Dendritic cell treated with granulocyte-macrophage colony-stimulating factor and Interleukin-4, amounts not matched to agents 40 ng/mL and 50 ng/mL, for 4 days (primary cell): Measurements from ENCODE around the gene AAK1.

Source experiments
- H3K27ac Mint-ChIP-seq: one replicate; pipeline ENCODE4 v1.8.0; 2022; ENCODE audit warnings: mild to moderate bottlenecking, mixed read lengths
- H3K27me3 Mint-ChIP-seq: one replicate; pipeline ENCODE4 v1.8.0; 2022; ENCODE audit warnings: mild to moderate bottlenecking, mixed read lengths
- H3K36me3 Mint-ChIP-seq: one replicate; pipeline ENCODE4 v1.8.0; 2022; ENCODE audit warnings: low read depth, mixed read lengths
- H3K4me1 Mint-ChIP-seq: one replicate; pipeline ENCODE4 v1.8.0; 2022; ENCODE audit warnings: low read depth, mixed read lengths
- H3K4me3 Mint-ChIP-seq: one replicate; pipeline ENCODE4 v1.8.0; 2022; ENCODE audit warnings: mild to moderate bottlenecking, moderate library complexity, mixed read lengths
- H3K9me3 Mint-ChIP-seq: one replicate; pipeline ENCODE4 v1.8.0; 2022; ENCODE audit warnings: mixed read lengths
- intact Hi-C: fragments of 100-400 bp; cut with micrococcal nuclease; formaldehyde crosslinking; loops from one replicate; pipeline ENCODE4 v1.15.0; 2022

The AAK1 gene

DNA sequence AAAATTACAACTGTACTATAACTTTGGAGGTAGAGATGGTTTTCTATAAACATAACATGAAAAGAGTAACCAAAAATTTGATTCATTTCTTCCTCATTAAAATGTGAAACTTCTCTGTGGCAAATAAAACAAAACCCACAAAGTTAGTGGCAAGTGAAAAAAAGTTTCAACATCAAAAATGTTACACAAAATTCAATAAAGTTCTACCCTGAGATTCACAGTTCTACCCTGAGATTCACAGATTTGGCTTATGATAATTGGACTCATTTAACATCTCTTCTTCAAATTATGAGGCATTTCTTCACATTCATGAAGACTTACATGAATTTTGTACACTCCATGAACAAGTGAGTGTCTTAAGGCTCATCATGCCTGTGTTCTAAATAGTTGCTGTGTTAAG lies 51.0 kb downstream of the AAK1 start:
- intact Hi-C loops, result no loop called here

DNA sequence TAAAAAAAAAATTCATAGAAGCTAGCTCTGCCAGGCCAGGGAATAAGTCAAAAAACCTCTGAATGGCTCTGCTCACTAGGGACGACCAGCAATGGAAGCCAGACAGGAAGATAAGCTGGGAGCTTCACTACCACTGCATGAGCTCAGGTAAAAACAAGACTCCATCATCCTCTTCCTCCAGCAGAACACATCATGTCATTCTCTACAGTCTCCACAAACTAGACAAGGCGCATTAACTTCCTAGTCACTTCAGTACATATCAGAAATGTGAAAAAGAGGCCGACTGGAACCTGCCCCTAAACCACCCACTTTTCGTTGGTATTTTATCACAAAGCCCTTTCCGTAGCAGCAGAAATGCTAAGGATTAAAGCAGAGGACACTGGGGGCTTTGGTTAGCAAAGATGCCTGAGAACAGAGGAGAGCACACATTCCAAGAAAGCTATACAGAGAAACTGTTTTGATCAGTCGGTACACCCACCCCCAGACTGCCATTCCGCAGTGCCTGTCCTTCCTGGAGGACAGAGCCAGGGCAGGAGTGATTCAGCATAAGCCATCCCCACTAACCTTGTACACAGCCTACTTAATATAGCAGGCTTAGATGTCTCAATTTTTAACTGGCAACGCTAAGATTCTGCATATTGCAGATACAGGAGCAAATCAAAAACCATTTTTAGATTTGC lies 53.4 kb downstream of the AAK1 start:
- H3K9me3 Mint-ChIP-seq, result no peaks in the 10 kb centered on the region
- no peak overlapping the region for H3K4me3 Mint-ChIP-seq
- intact Hi-C loops, result no loop called here
- H3K27me3 Mint-ChIP-seq, result no peaks in the 10 kb centered on the region
- no peak overlapping the region for H3K27ac Mint-ChIP-seq
- H3K36me3 Mint-ChIP-seq, result peaks cover 5% of the 10 kb centered on the region
- peaks cover 39% of the 10 kb centered on the region for H3K4me1 Mint-ChIP-seq

More for the DNA sequence above, 51.0 kb downstream of the AAK1 start:
- H3K9me3 Mint-ChIP-seq, result no peaks in the 10 kb centered on the region
- H3K4me1 Mint-ChIP-seq, result peaks cover 38% of the 10 kb centered on the region
- peaks cover 11% of the 10 kb centered on the region for H3K36me3 Mint-ChIP-seq
- no peak overlapping the region for H3K27ac Mint-ChIP-seq
- H3K4me3 Mint-ChIP-seq, result no peak overlapping the region
- H3K27me3 Mint-ChIP-seq, result no peaks in the 10 kb centered on the region

DNA sequence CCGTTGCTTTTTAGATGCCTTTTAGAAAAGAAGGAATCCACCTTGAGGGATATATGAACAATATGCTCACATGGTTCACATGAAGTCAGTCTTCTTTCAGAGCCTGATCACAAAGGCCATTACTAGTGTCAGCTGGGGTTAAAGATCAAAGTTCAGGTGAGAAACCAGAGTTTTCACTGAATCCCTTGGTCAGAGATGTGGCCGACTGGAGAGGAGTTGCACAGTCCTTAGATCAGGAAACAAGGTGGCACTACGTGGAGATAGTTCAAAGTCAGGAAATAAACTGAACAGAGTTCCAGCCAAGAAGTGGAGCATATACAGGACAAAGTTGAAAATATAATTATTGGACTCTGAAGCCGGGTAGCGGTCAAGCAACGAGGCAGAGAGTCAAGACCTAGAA lies 54.6 kb downstream of the AAK1 start:
- H3K4me3 Mint-ChIP-seq, result no peak overlapping the region
- H3K27me3 Mint-ChIP-seq, result no peaks in the 10 kb centered on the region
- H3K4me1 Mint-ChIP-seq, result peaks cover 51% of the 10 kb centered on the region
- no peaks in the 10 kb centered on the region for H3K9me3 Mint-ChIP-seq
- intact Hi-C loops, result no loop called here
- H3K36me3 Mint-ChIP-seq, result no peaks in the 10 kb centered on the region
- no peak overlapping the region for H3K27ac Mint-ChIP-seq

DNA sequence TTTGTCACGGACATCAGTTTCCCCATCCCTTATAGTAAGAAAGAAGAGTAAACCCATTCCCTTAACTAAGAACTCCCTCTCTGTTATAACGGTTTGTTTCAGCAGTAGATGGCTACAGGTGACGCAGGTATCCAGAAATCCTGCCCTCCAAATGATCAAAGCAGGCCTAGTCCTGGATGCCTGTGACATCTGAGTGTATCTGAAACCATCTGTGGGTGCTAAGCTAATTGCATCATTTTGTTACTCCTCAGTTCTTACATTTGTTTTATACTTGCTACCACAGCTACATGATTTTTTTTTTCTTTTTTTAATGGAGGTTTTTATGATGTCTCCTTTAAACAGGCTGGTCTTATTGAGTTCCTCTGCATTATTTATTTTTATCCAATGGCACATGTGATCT lies 55.1 kb downstream of the AAK1 start:
- H3K27ac Mint-ChIP-seq, result no peak overlapping the region
- H3K27me3 Mint-ChIP-seq, result no peaks in the 10 kb centered on the region
- no peaks in the 10 kb centered on the region for H3K36me3 Mint-ChIP-seq
- peaks cover 57% of the 10 kb centered on the region for H3K4me1 Mint-ChIP-seq
- intact Hi-C loops, result no loop called here
- no peaks in the 10 kb centered on the region for H3K9me3 Mint-ChIP-seq
- no peak overlapping the region for H3K4me3 Mint-ChIP-seq

DNA sequence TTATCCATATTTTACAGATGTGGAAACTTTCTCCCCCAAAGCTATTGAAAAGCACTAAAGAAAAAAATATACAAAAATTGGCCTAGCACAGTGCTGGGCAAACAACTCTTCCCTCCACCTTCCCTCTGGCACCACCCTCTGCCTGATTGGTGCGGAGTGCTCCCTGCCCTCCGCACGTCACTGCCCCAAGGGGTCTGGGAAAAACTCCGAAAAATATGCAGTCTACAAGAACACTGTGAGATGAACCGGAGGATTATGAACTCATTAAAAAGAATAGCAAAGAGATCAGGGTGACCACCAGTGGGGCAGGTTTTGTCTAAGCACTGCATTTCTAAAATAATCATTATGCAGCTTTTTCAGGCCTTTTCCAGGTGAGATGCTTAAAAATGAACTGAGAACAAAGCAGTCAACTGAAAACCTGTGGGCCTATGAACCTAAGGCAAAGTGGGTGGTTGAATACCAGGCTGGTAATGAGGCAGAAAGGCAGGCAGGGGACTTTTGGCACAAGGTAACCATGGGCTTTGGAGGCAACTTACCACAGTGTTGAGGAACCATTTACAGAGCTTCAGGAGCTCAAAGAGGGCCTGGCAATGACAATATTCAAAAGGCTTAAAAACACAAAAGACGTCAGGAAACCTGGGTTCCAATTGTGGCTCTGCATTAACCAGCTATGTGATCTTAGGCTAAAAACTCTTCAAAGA lies 57.5 kb downstream of the AAK1 start:
- no peaks in the 10 kb centered on the region for H3K27me3 Mint-ChIP-seq
- intact Hi-C loops, result no loop called here
- no peak overlapping the region for H3K4me3 Mint-ChIP-seq
- H3K36me3 Mint-ChIP-seq, result no peaks in the 10 kb centered on the region
- H3K4me1 Mint-ChIP-seq, result peaks cover 68% of the 10 kb centered on the region
- peak overlapping the region; percentile 44 for H3K27ac Mint-ChIP-seq
- H3K9me3 Mint-ChIP-seq, result no peaks in the 10 kb centered on the region

DNA sequence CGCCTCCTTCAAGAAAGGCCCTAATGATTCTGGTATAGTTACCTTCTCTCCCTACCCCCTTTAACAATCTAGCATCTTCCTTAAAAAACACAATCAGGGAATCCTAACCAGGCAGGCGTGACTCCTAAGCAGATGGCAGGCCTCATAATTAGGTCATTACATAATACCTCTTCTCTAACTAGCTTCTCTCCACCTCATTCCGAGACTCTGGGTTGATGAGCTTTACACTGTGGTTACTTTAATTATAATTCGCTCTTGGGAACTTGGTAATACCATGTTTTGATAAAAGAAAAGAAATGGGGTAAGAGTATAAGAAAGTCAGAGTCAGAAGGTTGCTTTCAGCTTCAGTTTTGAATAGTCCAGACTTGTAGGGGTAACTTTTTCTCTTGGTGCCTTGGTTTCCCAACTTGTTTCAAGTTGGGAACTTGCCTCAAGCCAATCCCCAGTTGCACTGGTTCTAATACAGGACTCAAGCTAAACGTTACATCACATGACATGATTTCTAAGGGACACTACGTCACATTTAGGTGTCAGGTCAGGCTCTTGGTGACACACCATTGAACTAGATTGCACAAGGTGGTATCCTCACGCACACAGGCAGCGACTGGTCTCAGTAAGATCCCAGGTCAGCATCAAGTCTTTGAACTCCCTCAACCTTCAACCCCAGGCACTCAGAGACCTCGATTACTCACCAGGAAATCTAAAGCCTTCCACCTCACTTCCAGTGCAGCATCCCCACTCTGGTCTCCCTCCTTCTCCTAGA lies 59.2 kb downstream of the AAK1 start:
- no peak overlapping the region for H3K4me3 Mint-ChIP-seq
- intact Hi-C loops, result no loop called here
- peak overlapping the region; percentile 92 for H3K27ac Mint-ChIP-seq
- H3K36me3 Mint-ChIP-seq, result no peaks in the 10 kb centered on the region
- no peaks in the 10 kb centered on the region for H3K27me3 Mint-ChIP-seq
- H3K4me1 Mint-ChIP-seq, result peaks cover 75% of the 10 kb centered on the region
- no peaks in the 10 kb centered on the region for H3K9me3 Mint-ChIP-seq

DNA sequence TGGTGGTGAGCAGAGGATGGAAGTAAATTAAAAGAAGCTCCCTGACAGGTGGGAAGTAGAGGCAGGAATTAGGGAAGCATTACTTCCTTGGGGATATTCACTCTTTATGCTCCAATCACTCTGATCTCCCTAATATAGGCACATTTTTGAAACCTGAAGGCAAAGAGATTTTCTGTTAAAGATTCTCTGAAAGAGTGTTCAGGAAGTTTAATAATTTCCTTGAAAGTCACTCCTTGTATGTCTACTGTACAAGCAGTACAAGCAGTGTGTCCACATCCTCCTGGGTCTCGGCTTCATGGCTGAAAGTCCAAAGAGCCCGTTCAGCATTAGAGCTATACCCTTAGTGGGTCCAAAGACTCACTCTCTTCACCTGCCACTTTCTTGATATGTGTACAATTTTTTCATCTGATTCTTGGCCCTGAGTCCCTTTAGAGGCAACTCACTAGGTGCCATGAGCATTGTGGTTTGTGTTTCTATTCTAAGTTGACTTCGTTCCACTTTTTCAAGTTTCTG lies 60.2 kb downstream of the AAK1 start:
- Mint-ChIP-seq H3K9me3 (no peaks in the 10 kb centered on the region), H3K27me3 (no peaks in the 10 kb centered on the region), H3K4me3 (no peak overlapping the region), H3K4me1 (peaks cover 75% of the 10 kb centered on the region), H3K27ac (peak overlapping the region; percentile 92), H3K36me3 (no peaks in the 10 kb centered on the region)
- intact Hi-C loops, result no loop called here

DNA sequence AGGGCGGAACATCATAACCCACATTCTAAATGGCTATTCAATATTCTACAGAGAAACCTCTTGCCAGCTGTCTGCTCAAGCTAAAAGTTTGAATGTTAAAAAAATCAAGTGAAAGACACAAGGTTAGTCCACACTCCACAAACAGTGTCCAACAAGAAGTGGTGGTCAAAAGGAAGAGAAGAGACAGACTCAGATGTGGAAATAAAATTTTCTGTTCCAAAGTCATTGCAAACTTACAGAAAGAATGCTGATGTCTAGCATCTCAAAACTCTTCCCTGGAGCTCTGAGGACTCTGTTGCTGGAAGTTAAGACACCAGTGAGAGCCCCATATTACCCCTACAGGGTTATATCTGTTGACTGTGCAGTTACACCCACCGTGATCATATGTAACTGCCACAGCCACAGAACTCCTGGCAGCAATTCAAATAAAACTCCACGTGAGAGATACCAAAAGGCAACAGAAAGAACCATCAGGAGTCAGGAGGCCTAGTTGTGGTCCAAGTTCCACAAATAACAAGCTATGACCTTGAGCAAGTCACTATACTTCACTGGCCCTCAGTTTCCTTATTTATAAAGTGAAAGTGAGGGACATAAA lies 60.9 kb downstream of the AAK1 start:
- Mint-ChIP-seq H3K9me3 (no peaks in the 10 kb centered on the region), H3K36me3 (no peaks in the 10 kb centered on the region), H3K27me3 (no peaks in the 10 kb centered on the region), H3K27ac (peak overlapping the region; percentile 92), H3K4me3 (peak overlapping the region; percentile 73), H3K4me1 (peaks cover 80% of the 10 kb centered on the region)
- intact Hi-C loops, result no loop called here

DNA sequence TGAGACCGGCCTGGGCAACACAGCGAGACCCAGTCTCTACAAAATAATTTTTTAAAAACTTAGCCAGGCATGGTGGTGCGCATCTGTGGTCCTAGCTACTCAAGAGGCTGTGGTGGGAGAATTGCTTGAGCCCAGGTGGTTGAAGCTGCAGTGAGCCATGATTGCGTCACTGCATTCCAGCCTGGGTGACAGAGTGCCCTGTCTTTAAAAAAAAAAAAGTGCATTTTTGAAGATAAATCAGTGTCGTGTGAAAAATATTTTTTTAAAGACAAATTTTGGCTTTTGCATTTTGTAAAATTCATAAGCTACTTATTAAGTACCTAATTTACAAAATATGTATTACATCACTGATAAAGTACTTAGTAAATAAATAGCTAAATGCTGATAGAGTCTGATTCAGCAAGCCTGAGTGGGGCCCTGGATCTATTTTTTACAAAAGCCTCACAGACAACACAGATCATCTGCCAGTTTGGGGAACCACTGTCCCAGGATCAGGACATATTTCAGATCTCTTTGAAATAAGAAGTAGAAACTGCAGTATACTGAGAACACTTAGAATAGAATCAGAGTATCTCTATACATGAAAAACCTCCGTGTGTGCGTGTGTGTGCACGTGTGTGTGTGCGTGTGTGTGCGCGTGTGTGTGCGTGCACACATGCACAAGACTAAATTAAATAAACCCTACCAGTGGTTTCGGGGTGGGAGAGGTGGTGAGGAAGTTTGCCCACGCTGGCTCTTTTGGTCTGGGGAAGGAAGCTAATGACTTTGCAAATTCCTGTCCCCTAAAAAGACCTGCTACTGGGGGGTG lies 61.6 kb downstream of the AAK1 start:
- no peaks in the 10 kb centered on the region for H3K9me3 Mint-ChIP-seq
- H3K27ac Mint-ChIP-seq, result peak overlapping the region; percentile 92
- no peaks in the 10 kb centered on the region for H3K36me3 Mint-ChIP-seq
- intact Hi-C loops, result no loop called here
- H3K27me3 Mint-ChIP-seq, result no peaks in the 10 kb centered on the region
- peaks cover 87% of the 10 kb centered on the region for H3K4me1 Mint-ChIP-seq
- H3K4me3 Mint-ChIP-seq, result peak overlapping the region; percentile 73

DNA sequence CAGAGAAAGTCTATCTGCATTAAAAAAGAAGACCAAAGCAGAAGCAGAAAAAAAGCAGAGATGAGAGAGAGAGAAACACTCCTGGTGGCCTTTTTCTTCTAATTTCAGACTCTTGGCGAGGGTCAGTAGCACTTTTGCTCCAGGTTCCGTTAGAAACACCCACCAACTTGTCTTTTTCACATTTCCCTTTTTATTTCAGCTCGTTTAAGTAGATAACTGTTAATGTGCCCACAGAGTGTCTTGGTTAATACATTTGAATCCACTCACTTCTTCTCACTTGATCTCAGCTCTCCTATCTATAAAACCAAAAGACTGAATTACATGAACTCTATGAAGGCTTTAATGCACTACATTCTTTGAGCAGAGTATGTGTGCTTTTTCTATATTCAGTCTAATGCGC lies 63.1 kb downstream of the AAK1 start:
- peak overlapping the region; percentile 28 for H3K27ac Mint-ChIP-seq
- no peaks in the 10 kb centered on the region for H3K27me3 Mint-ChIP-seq
- intact Hi-C loops, result no loop called here
- peaks cover 95% of the 10 kb centered on the region for H3K4me1 Mint-ChIP-seq
- no peak overlapping the region for H3K4me3 Mint-ChIP-seq
- no peaks in the 10 kb centered on the region for H3K9me3 Mint-ChIP-seq
- H3K36me3 Mint-ChIP-seq, result no peaks in the 10 kb centered on the region

DNA sequence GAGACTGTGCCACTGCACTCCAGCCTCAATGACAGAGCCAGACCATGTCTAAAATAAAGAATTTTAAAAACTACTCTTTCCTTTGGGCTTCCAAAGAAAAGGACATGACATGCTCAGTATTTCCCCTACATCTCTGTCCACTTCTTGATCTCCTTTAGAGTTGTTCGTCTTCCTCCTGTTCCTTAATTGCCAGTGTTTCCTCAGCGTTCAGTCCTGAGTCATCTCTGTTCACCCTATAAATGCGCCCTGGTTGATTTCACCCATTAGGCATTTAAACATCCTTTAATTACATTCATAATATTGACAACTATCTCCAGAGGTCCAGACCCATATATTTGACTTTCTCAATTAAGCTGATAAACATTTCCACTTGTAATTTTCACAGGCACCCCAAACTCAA lies 64.0 kb downstream of the AAK1 start:
- intact Hi-C loops, result loop anchor here (5.0 kb wide), 1 partner anchor 63 kb away; the partner anchor contains the start of gene AAK1
- H3K4me3 Mint-ChIP-seq, result no peak overlapping the region
- no peaks in the 10 kb centered on the region for H3K27me3 Mint-ChIP-seq
- no peaks in the 10 kb centered on the region for H3K9me3 Mint-ChIP-seq
- H3K27ac Mint-ChIP-seq, result peak overlapping the region; percentile 28
- H3K4me1 Mint-ChIP-seq, result peaks cover 92% of the 10 kb centered on the region
- H3K36me3 Mint-ChIP-seq, result no peaks in the 10 kb centered on the region

DNA sequence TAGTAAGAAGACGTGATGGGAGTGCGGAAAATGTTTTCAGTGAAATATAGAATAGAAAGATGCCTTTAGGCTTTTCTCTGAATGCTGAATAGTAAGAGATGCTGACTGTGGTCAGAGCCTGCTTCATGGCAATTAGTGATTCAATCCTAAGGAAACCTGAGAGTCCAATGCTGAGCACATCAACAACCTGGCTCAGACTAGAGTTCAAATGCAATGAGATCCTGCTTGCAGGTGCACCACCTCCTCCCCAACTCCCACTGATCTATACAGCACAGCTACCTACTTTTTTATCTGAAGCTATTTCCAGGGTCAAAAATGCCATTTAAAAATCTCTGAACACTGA lies 65.4 kb downstream of the AAK1 start:
- H3K27me3 Mint-ChIP-seq, result no peaks in the 10 kb centered on the region
- H3K4me3 Mint-ChIP-seq, result no peak overlapping the region
- intact Hi-C loops, result loop anchor here (5.0 kb wide), 1 partner anchor 64 kb away; the partner anchor contains the start of gene AAK1
- peaks cover 2% of the 10 kb centered on the region for H3K36me3 Mint-ChIP-seq
- H3K27ac Mint-ChIP-seq, result peak overlapping the region; percentile 28
- peaks cover 87% of the 10 kb centered on the region for H3K4me1 Mint-ChIP-seq
- H3K9me3 Mint-ChIP-seq, result no peaks in the 10 kb centered on the region

DNA sequence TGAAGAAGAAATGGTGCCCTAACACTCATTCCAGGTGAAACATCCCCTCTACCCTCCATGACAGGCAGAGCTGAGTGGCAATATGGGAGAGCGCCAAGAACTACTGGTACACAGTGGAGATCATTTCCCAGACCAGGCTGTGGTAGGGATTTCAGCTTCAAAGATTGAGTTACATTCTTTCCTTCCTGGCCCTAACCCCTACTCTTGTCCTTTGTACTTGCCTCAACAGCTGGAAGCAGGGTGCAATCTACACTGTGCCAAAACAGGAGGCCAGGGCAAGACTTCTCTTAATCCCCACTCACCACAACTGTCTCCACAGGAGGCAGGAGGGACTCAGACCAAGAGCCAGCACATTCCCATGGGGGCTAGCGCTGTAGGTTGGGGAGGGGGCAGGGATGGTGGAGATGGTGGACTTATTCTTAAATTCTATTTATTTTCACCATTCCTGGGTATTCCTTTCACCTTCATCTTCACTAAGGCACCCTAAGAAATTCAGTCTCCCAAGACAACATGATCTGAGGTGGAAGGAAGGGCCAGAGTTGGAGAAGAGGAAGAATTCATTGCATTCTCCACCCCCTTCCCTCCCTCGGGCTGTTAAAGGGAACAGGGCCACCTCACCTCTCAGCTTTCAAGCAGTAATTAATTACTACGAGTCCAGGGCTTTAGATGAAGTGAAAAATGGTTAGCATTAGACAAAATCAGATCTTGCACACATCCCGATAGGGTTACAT lies 65.9 kb downstream of the AAK1 start:
- no peaks in the 10 kb centered on the region for H3K9me3 Mint-ChIP-seq
- H3K27ac Mint-ChIP-seq, result peak overlapping the region; percentile 40
- H3K36me3 Mint-ChIP-seq, result peaks cover 5% of the 10 kb centered on the region
- no peak overlapping the region for H3K4me3 Mint-ChIP-seq
- intact Hi-C loops, result loop anchor here (5.0 kb wide), 1 partner anchor 65 kb away; the partner anchor contains the start of gene AAK1
- H3K27me3 Mint-ChIP-seq, result no peaks in the 10 kb centered on the region
- peaks cover 87% of the 10 kb centered on the region for H3K4me1 Mint-ChIP-seq
